Measurements from ENCODE around the gene ITPA. TPM values are rescaled to one million over a fixed set of nuclear protein-coding genes. Genes with fewer than 3 reads are reported as not detected.

Gene ITPA
- total and polyA plus RNA-seq, 10 of the 15 experiments (the other 5 are each of a cell fraction or from before 2014, with no cell fraction given) = 5.5 to 124 (median 66.3) TPM

- DNase-seq (ENCODE audit: low read depth, low spot score) = no peak
- Histone ChIP-seq H4K20me1 (ENCODE audit: control insufficient read depth, insufficient read depth) (0 out of 2 replicates have a peak, but pooled peaks cover 2% of the 10 kb centered on the region), H3K9me3 (replicated peaks; ENCODE audit: control insufficient read depth, insufficient read depth, low read length) (no peaks in the 10 kb centered on the region), H3K4me3 (no peak overlapping the region), H3K27ac (ENCODE audit: control insufficient read depth, insufficient read depth) (no peak overlapping the region), H2AFZ (ENCODE audit: control insufficient read depth, low read depth, low read length) (no peak overlapping the region), H3K36me3 (ENCODE audit: control insufficient read depth in 2 of 2, insufficient read depth in 2 of 2, low read length in 1 of 2) (peaks cover 11 to 32% of the 10 kb centered on the region in 2 experiments; a peak in 3 of 4 replicates), H3K4me1 (ENCODE audit: control insufficient read depth, insufficient read depth, low read length) (no peaks in the 10 kb centered on the region), H3K79me2 (ENCODE audit: control insufficient read depth, insufficient read depth, low read length) (no peaks in the 10 kb centered on the region), H3K4me2 (ENCODE audit: control insufficient read depth, insufficient read depth) (no peak overlapping the region), H3K9ac (ENCODE audit: control insufficient read depth, insufficient read depth, low read length) (no peak overlapping the region), H3K27me3 (replicated peaks in 1 of 2; ENCODE audit: control insufficient read depth in 2 of 2, insufficient read depth in 2 of 2, low read length in 1 of 2) (no peaks in the 10 kb centered on the region)
- TF ChIP-seq RELB (IDR thresholded peaks at IDR 0.05; ENCODE audit: low read depth) = no peak
- no peak for TF ChIP-seq NFYA (IDR thresholded peaks at IDR 0.05; ENCODE audit: borderline replicate concordance, low read depth, low read length)
- no peak for TF ChIP-seq MTA2 (IDR thresholded peaks at IDR 0.05; ENCODE audit: low read depth)
- no peak for TF ChIP-seq PBX3 (IDR thresholded peaks at IDR 0.05; ENCODE audit: insufficient replicate concordance, low read depth, low read length)
- no peak for TF ChIP-seq CHD1 (IDR thresholded peaks at IDR 0.05; ENCODE audit: low read depth, low read length)
- no peak for TF ChIP-seq RAD21 (IDR thresholded peaks at IDR 0.05; ENCODE audit: insufficient read depth, low read depth, low read length)
- TF ChIP-seq USF2 (IDR thresholded peaks at IDR 0.05; ENCODE audit: borderline replicate concordance, low read depth, low read length) = no peak
- no peak for TF ChIP-seq NBN (IDR thresholded peaks at IDR 0.05)
- no peak for TF ChIP-seq USF1 (IDR thresholded peaks at IDR 0.05; ENCODE audit: borderline replicate concordance, extremely low read length, insufficient read depth, low read depth, low read length)
- no peak for TF ChIP-seq IKZF1 (conservative IDR thresholded peaks at IDR 0.05)
- no peak for TF ChIP-seq PAX8 (IDR thresholded peaks at IDR 0.05)
- no peak for TF ChIP-seq YBX1 (IDR thresholded peaks at IDR 0.05)
- whole genome bisulfite sequencing (ENCODE audit: insufficient coverage, insufficient replicate concordance, low lambda C conversion rate, missing lambda C conversion rate) = 96% methylated on average over 18 of the region's 18 CpGs
- no peak for ATAC-seq
- ChIA-PET RAD21 (ENCODE audit: unreplicated experiment) (interaction anchor here (0.5 kb wide), 1 partner anchor 10 kb away, joined by 3 read pairs; no protein-coding TSS in a partner anchor), SMC1A (ENCODE audit: uncharacterized antibody, unreplicated experiment) (no interaction called here), CTCF (no interaction called here), POLR2A (interaction anchor here (0.5 kb wide), 1 partner anchor 16 kb away, joined by 5 read pairs; no protein-coding TSS in a partner anchor)
- no TSS peak for BruUV-seq (replicated peaks)
- no peak for FAIRE-seq
- intact Hi-C loops (cut with micrococcal nuclease; ENCODE audit: unreplicated experiment) = no loop called here
- in situ Hi-C loops (cut with MboI) = no loop called here
Observed at GRCh38 chr20:3192226-3193015, 16.9 kb upstream of the ITPA start.
